Panc1 (cell line): ENCODE measurements around the gene TMPRSS5.

Experiments
- POLR2AphosphoS5 ChIP-seq: IDR thresholded peaks from 2 replicates; pipeline ENCODE4 v1.6.1; 2012; ENCODE audit warnings: mild to moderate bottlenecking, low read depth, low read length, moderate library complexity
- SIN3A ChIP-seq: IDR thresholded peaks from 2 replicates; pipeline ENCODE4 v1.6.1; 2012; ENCODE audit warnings: low read depth, mild to moderate bottlenecking, low read length, moderate library complexity, borderline replicate concordance; ENCODE audit not compliant: insufficient read depth
- TF ChIP-seq, protein P1 (sequence below): fragments of 450-650 bp; IDR thresholded peaks from 2 replicates; pipeline ENCODE4 v1.5.1; 2017; ENCODE audit warnings: mild to moderate bottlenecking
- TF ChIP-seq, protein P2 (sequence below), 2 experiments: IDR thresholded peaks; 2 replicates each; pipeline ENCODE4 v1.6.1; 2011 to 2012; ENCODE audit warnings: low read depth in 2 of 2, control low read depth in 1 of 2, low read length in 1 of 2, mild to moderate bottlenecking in 1 of 2, moderate library complexity in 1 of 2; ENCODE audit not compliant: insufficient read depth in 1 of 2

DNA sequence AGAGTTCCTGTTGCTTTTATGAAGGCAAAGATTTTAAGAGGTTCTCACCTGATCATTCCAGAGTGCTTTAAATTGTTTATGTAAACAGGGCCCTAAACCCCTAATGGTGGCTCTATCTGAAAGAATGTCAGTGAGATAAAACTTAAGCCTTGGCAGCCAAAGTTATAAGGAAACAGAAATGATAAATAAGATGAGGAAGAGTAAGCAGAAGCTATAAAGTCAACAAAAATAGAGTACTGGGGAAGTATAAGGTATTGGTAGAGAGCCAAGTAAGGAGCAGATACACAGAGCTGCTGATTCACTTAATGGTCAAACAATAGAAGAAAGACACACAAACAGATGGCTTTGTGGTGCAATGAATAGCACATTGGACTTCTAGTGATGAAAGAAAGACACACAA lies 37.9 kb downstream of the TMPRSS5 start:
- TF ChIP-seq, protein P1, sequence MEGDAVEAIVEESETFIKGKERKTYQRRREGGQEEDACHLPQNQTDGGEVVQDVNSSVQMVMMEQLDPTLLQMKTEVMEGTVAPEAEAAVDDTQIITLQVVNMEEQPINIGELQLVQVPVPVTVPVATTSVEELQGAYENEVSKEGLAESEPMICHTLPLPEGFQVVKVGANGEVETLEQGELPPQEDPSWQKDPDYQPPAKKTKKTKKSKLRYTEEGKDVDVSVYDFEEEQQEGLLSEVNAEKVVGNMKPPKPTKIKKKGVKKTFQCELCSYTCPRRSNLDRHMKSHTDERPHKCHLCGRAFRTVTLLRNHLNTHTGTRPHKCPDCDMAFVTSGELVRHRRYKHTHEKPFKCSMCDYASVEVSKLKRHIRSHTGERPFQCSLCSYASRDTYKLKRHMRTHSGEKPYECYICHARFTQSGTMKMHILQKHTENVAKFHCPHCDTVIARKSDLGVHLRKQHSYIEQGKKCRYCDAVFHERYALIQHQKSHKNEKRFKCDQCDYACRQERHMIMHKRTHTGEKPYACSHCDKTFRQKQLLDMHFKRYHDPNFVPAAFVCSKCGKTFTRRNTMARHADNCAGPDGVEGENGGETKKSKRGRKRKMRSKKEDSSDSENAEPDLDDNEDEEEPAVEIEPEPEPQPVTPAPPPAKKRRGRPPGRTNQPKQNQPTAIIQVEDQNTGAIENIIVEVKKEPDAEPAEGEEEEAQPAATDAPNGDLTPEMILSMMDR: no peak
- TF ChIP-seq SIN3A (no peak), POLR2AphosphoS5 (no peak)
- TF ChIP-seq, protein P2, sequence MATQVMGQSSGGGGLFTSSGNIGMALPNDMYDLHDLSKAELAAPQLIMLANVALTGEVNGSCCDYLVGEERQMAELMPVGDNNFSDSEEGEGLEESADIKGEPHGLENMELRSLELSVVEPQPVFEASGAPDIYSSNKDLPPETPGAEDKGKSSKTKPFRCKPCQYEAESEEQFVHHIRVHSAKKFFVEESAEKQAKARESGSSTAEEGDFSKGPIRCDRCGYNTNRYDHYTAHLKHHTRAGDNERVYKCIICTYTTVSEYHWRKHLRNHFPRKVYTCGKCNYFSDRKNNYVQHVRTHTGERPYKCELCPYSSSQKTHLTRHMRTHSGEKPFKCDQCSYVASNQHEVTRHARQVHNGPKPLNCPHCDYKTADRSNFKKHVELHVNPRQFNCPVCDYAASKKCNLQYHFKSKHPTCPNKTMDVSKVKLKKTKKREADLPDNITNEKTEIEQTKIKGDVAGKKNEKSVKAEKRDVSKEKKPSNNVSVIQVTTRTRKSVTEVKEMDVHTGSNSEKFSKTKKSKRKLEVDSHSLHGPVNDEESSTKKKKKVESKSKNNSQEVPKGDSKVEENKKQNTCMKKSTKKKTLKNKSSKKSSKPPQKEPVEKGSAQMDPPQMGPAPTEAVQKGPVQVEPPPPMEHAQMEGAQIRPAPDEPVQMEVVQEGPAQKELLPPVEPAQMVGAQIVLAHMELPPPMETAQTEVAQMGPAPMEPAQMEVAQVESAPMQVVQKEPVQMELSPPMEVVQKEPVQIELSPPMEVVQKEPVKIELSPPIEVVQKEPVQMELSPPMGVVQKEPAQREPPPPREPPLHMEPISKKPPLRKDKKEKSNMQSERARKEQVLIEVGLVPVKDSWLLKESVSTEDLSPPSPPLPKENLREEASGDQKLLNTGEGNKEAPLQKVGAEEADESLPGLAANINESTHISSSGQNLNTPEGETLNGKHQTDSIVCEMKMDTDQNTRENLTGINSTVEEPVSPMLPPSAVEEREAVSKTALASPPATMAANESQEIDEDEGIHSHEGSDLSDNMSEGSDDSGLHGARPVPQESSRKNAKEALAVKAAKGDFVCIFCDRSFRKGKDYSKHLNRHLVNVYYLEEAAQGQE (IDR thresholded peaks at IDR 0.05; ENCODE audit: insufficient read depth in 1 of 2, low read depth in 2 of 2, low read length in 1 of 2): no peak
